WTC11 (cell line): Measurements from ENCODE around the gene SERPINB12. TPM values are rescaled to one million over a fixed set of nuclear protein-coding genes. Genes with fewer than 3 reads are reported as not detected.

Experiments
- ATAC-seq: fragments of 200-7000 bp; cut with Tn5 transposase; 2 replicates; pipeline ENCODE4 v1.10.0; 2021; ENCODE audit warnings: mild to moderate bottlenecking, moderate library complexity
- CTCF ChIA-PET: fragments of 300-600 bp; sonication (Branson Sonifier 250); formaldehyde crosslinking; loops from one replicate; lab custom pipeline; 2021; ENCODE audit warnings: antibody characterized with exemption; lab: Charles Lee
- POLR2A ChIA-PET: fragments of 350-600 bp; sonication (Branson Sonifier 250); formaldehyde crosslinking; loops from one replicate; lab custom pipeline; 2021; ENCODE audit warnings: antibody characterized with exemption; lab: Charles Lee
- DNase-seq: peaks from one replicate; pipeline ENCODE4 v3.0.0; 2021; ENCODE audit warnings: low spot score
- H3K27ac Mint-ChIP-seq: 2 replicates; pipeline ENCODE4 v1.8.0; 2021; ENCODE audit warnings: mixed read lengths
- H3K27me3 Mint-ChIP-seq: 2 replicates; pipeline ENCODE4 v1.8.0; 2021; ENCODE audit warnings: low read depth, mild to moderate bottlenecking, moderate library complexity, mixed read lengths
- H3K36me3 Mint-ChIP-seq: 2 replicates; pipeline ENCODE4 v1.8.0; 2021; ENCODE audit warnings: mixed read lengths
- H3K4me1 Mint-ChIP-seq: 2 replicates; pipeline ENCODE4 v1.8.0; 2022; ENCODE audit warnings: mixed read lengths
- H3K4me3 Mint-ChIP-seq: 2 replicates; pipeline ENCODE4 v1.8.0; 2021; ENCODE audit warnings: mild to moderate bottlenecking, moderate library complexity, mixed read lengths
- H3K9me3 Mint-ChIP-seq: 2 replicates; pipeline ENCODE4 v1.8.0; 2021; ENCODE audit warnings: mixed read lengths
- AFF4 ChIP-seq: sonication (generic); formaldehyde crosslinking; IDR thresholded peaks from 2 replicates; pipeline ENCODE4 v1.8.1; 2023; ENCODE audit warnings: mild to moderate bottlenecking, missing genetic modification reagents, borderline replicate concordance
- ATF2 ChIP-seq: sonication (generic); formaldehyde crosslinking; IDR thresholded peaks from 2 replicates; pipeline ENCODE4 v1.8.1; 2022; ENCODE audit warnings: low read depth, missing genetic modification reagents, borderline replicate concordance
- CDX4 ChIP-seq: fragments of 250-450 bp; sonication (Bioruptor Pico); IDR thresholded peaks from 2 replicates; pipeline ENCODE4 v1.9.0; 2021; ENCODE audit warnings: moderate library complexity, mild to moderate bottlenecking, inconsistent platforms, borderline replicate concordance
- CREB1 ChIP-seq: sonication (generic); formaldehyde crosslinking; IDR thresholded peaks from 2 replicates; pipeline ENCODE4 v1.8.0; 2023; ENCODE audit warnings: mild to moderate bottlenecking, missing genetic modification reagents
- E2F1 ChIP-seq: sonication (generic); formaldehyde crosslinking; IDR thresholded peaks from 2 replicates; pipeline ENCODE4 v1.8.0; 2022; ENCODE audit warnings: mild to moderate bottlenecking, missing genetic modification reagents
- FOXJ3 ChIP-seq: sonication (generic); formaldehyde crosslinking; IDR thresholded peaks from 2 replicates; pipeline ENCODE4 v1.9.0; 2021; ENCODE audit warnings: missing genetic modification reagents, mild to moderate bottlenecking, borderline replicate concordance
- FOXK1 ChIP-seq: sonication (generic); formaldehyde crosslinking; IDR thresholded peaks from 2 replicates; pipeline ENCODE4 v1.8.0; 2022; ENCODE audit warnings: mild to moderate bottlenecking, moderate library complexity, missing genetic modification reagents
- JUN ChIP-seq: sonication (generic); formaldehyde crosslinking; IDR thresholded peaks from 2 replicates; pipeline ENCODE4 v1.8.0; 2023; ENCODE audit warnings: mild to moderate bottlenecking, missing genetic modification reagents
- MAX ChIP-seq: sonication (generic); formaldehyde crosslinking; IDR thresholded peaks from 2 replicates; pipeline ENCODE4 v1.8.0; 2022; ENCODE audit warnings: mild to moderate bottlenecking, missing genetic modification reagents
- MLX ChIP-seq: sonication (generic); formaldehyde crosslinking; IDR thresholded peaks from 2 replicates; pipeline ENCODE4 v1.8.1; 2023; ENCODE audit warnings: mild to moderate bottlenecking, missing genetic modification reagents, moderate library complexity
- PRRX2 ChIP-seq: fragments of 250-450 bp; sonication (Bioruptor Pico); IDR thresholded peaks from 2 replicates; pipeline ENCODE4 v1.8.0; 2021; ENCODE audit warnings: mild to moderate bottlenecking
- TCF7 ChIP-seq: sonication (generic); formaldehyde crosslinking; IDR thresholded peaks from 2 replicates; pipeline ENCODE4 v1.8.0; 2022; ENCODE audit warnings: mild to moderate bottlenecking, low read depth, missing genetic modification reagents, moderate library complexity
- TEAD1 ChIP-seq: sonication (generic); formaldehyde crosslinking; IDR thresholded peaks from 2 replicates; pipeline ENCODE4 v1.8.0; 2022; ENCODE audit warnings: mild to moderate bottlenecking, missing genetic modification reagents
- USF1 ChIP-seq: sonication (generic); formaldehyde crosslinking; IDR thresholded peaks from 2 replicates; pipeline ENCODE4 v1.8.0; 2022; ENCODE audit warnings: mild to moderate bottlenecking, missing genetic modification reagents
- ZBTB43 ChIP-seq: sonication (generic); formaldehyde crosslinking; IDR thresholded peaks from 2 replicates; pipeline ENCODE4 v1.8.1; 2023; ENCODE audit warnings: mild to moderate bottlenecking, missing genetic modification reagents
- ZMAT4 ChIP-seq: fragments of 250-450 bp; sonication (Bioruptor Pico); IDR thresholded peaks from 2 replicates; pipeline ENCODE4 v1.9.0; 2021; ENCODE audit warnings: mild to moderate bottlenecking
- ZNF232 ChIP-seq: sonication (generic); formaldehyde crosslinking; IDR thresholded peaks from 2 replicates; pipeline ENCODE4 v1.8.0; 2022; ENCODE audit warnings: mild to moderate bottlenecking, missing genetic modification reagents
- ZNF416 ChIP-seq: fragments of 250-450 bp; sonication (Bioruptor Pico); IDR thresholded peaks from 2 replicates; pipeline ENCODE4 v1.9.0; 2021; ENCODE audit warnings: mild to moderate bottlenecking, inconsistent platforms
- ZNF423 ChIP-seq: fragments of 250-450 bp; sonication (Bioruptor Pico); IDR thresholded peaks from 2 replicates; pipeline ENCODE4 v2.1.2; 2022; ENCODE audit warnings: mild to moderate bottlenecking, moderate library complexity
- ZNF532 ChIP-seq: fragments of 250-450 bp; sonication (Bioruptor Pico); IDR thresholded peaks from 2 replicates; pipeline ENCODE4 v1.9.0; 2021; ENCODE audit warnings: mild to moderate bottlenecking, borderline replicate concordance
- total RNA-seq: library from RNA; stranded (reverse); gene quantifications from 3 replicates; pipeline ENCODE4 v1.2.3, GENCODE V29; 2021

Gene SERPINB12
- total RNA-seq, 1 experiment from 2014 or later: not detected

GRCh38 chr18:63613420-63613819 lies 71.3 kb downstream of the SERPINB12 start (continued):
- TF ChIP-seq ZNF532 (no peak), CREB1 (CRISPR knock-in tag) (no peak), ZMAT4 (no peak), JUN (CRISPR knock-in tag) (no peak), MAX (CRISPR knock-in tag) (no peak), FOXJ3 (CRISPR knock-in tag) (no peak), PRRX2 (CRISPR knock-in tag) (no peak), E2F1 (CRISPR knock-in tag) (no peak), FOXK1 (CRISPR knock-in tag) (no peak), TCF7 (CRISPR knock-in tag) (no peak), ZNF232 (CRISPR knock-in tag) (no peak)

GRCh38 chr18:63617049-63617914 lies 75.1 kb downstream of the SERPINB12 start:
- ATAC-seq (peak; percentile 61), DNase-seq (no peak)
- Mint-ChIP-seq H3K27me3 (no peaks in the 10 kb centered on the region), H3K4me1 (peaks cover 17% of the 10 kb centered on the region), H3K36me3 (no peaks in the 10 kb centered on the region), H3K4me3 (no peak overlapping the region), H3K9me3 (peaks cover 12% of the 10 kb centered on the region), H3K27ac (no peak overlapping the region)
- POLR2A ChIA-PET: no interaction called here
- CTCF ChIA-PET: interaction anchor here (1.3 kb wide), 1 partner anchor 124 kb away, joined by 6 read pairs; no protein-coding TSS in a partner anchor
- no peak for TF ChIP-seq TEAD1
- no peak for TF ChIP-seq CDX4 (CRISPR knock-in tag)
- no peak for TF ChIP-seq USF1 (CRISPR knock-in tag)
- TF ChIP-seq MLX (CRISPR knock-in tag): no peak
- no peak for TF ChIP-seq ZNF416
- TF ChIP-seq AFF4 (CRISPR knock-in tag): no peak
- TF ChIP-seq ZNF423 (CRISPR knock-in tag): no peak
- no peak for TF ChIP-seq JUN (CRISPR knock-in tag)
- no peak for TF ChIP-seq ATF2 (CRISPR knock-in tag)
- no peak for TF ChIP-seq ZBTB43
